Smooth muscle cell of trachea (primary cell): Measurements from ENCODE around the gene CACNB3. TPM values are rescaled to one million over a fixed set of nuclear protein-coding genes. Genes with fewer than 3 reads are reported as not detected.

ENCODE experiments used
- total RNA-seq: library from RNA; depleted of rRNA; stranded (reverse); fragments of >200 nt; gene quantifications from 2 replicates; pipeline ENCODE4 v1.2.1, GENCODE V29; 2014

CACNB3 gene
- total RNA-seq = 41.6 and 62.4 TPM in 2 replicates

DNA sequence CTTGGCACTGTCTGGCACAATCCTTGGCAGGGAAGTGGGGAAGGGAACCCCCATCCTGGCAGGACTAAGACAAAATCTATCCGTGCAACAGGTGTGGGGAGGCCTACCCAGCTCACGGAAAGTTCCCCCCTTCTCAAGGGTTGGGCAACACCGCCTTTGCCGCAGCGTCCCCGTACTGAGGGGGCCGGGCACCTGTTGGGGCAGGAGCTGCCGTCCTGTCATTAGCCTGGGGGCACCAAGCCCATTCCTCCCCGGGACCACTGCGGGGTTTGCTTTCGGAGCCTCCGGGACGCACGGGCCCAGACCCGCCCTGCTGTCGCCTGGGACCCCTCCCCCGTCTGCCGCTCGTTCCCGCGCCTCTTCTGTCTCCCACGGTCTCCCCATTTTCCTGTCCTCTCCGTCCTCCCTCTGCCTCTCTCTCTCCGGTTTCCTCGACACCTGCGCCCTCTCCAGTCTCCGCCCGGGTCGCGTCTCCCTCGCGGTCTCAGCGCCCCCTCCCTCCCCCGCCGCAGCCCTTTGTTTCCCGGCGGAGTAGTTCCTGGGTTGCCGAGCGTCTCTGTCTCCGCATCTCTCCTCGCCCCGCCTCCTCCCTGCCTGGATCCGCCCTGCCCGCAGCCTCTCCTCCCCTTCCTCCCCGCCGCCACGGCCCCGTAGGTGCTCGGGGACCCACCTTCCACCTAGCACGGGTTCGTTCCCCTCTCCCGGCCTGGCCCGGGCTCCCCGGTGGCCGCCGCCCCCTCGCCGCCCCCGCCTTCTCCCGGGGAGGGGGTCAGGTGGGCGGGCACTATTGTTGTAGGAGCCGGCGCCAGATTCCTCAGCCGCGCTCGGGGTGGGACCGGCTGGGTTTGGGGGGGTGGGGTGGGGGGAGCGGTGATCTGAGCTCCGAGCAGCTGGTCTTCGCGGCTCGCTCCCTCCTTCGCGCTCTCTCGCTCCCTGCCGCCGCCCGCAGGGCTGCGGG, at the start of gene CACNB3:
CACNB3 (plus strand) TSS at position 624 of the 958 bp plus-strand sequence. CDS start 434 bp downstream, outside the sequence.

DNA sequence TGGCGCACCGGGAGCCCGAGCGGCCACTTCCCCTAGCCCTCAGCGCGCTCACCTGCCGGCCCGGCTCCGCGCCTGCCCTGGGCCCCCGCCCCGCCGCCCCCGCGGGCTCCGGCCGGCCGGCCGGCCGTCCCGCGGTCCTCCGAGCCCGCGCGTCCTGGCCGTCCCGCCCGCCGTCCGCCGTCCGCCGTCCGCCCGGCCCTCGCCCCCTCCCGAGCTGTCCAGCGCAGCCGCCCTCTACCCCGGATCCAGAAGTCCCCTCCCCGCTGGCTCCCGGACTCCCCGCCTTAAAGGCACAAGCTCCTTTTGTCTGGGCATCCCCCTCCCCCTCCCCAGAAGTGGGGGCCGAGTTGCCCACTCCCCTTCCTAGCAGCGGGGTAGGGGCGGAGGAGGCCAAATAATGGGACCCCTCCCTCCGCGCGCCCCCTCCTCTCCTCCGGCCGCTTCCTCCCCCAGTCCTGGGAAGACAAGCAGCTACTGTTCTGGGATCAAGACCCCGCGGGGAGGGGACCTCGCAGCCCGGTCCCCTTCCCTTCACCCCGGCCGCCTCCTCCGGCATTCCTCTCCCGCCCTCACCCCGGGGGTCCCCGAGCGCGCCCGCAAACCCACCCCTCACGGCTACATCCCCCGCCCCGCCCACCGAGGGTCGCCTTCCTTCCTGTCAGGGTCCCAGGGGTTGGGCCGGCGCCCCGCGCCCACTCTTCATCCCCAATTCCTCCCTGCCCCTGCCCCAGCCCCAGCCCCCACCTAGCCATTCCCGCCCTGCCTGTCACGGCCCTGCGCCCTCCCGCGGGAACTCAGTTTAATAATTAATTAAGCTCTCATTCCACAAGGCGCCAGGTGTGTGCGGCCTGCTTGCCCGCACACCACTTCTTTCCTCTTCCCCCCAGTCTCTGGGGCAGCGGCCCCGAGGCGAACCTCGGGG, 29.2 kb upstream of the CACNB3 start, which contains the start of gene ADCY6:
ADCY6 (minus strand) TSS at position 236 of the 922 bp plus-strand sequence. CDS start 5,655 bp downstream, outside the sequence.

DNA sequence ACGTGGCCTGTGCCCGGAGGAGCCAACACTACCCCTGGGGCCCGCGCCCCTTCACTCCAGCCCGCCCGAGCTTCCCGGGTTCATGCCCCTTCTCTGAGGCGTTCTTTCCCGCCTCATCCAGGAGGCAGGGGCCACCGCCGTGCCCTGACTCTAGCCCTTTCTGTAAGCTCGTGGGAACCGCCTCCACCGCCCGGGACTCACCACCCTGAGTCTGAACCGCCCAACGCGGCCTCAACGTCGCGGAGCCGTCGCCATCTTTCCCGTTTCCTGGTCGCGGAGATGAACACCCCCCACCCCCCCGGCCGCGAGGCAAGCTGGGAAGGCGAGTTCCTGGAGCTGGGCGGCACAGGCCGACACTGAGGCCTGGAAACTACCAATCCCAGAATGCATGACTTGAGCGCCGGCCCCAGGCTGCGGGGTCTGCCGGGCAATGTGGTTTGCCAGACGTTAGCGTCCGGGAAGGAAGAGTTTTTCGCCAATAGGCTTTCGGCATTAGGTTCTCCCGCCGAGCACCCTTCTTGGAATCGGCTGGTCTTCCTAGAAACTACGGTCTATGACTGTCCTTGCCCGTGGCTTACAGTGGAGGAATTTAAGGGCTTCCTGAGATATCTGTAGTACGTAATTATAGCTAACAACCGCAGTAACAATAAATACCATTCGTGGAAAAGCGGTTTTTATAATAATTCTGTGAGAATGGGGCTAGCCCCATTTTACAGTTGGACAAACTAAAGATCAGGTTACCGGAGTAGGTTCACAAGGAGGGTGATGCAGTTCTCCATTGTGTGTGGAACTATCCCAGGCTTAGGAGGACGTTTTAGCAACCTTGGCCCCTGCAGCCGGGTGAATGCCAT, 33.8 kb downstream of the CACNB3 start, which contains the start of gene DDX23:
DDX23 (minus strand) TSS at position 281 of the 851 bp plus-strand sequence. CDS start 6,381 bp downstream, outside the sequence.

DNA sequence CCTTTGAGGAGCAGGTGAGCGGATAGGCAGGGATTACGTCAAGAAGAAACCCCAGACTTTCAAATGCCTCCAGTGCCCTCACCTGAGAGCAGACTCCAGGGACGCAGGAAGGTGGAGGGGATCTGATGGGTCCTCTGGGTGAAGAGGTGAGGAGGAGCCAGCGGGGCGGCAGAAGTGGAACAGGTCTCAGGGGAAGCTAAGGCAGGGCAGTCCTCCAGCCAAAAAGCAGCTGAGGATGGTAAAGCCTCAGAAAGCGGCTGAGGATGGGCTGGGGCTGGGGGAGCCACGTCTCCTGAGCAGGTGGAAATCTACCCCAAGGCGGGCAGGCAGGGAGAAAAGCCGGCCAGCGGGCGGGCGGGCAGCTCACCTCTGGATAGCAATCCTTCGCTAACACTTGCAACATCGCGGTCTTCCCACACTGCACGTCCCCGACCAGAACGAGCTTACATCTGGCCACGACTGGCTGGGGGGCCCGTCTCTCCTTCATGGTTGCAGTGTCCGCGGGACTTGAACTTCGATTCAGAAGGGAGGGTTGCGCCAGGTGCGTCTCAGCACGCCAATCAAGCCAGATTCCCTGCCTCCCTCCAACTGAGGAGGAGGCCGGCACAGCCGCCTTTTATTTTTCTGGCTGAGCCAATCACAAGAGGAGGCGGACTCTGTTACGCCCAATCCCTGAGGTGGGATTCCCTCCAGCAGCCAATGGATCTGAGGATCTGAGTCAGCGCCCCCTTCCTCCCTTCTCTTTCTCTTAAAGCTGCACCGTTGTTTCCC, 47.2 kb downstream of the CACNB3 start, which contains the start of gene RND1:
RND1 (minus strand) TSS at position 590 of the 771 bp plus-strand sequence; CDS start at position 487, 103 bp downstream.

Other genes with a start within 250 kb of the CACNB3 start
- gene LALBA, start 248.4 kb upstream of the CACNB3 start, total RNA-seq = not detected in 2 replicates
- 45.1 and 50.1 TPM in 2 replicates for gene KANSL2, start 136.3 kb upstream of the CACNB3 start, total RNA-seq
- gene CCNT1, start 101.8 kb upstream of the CACNB3 start, total RNA-seq = 20.7 and 26.3 TPM in 2 replicates
- gene ADCY6, start 29.4 kb upstream of the CACNB3 start, total RNA-seq = 44.5 and 72.6 TPM in 2 replicates
- 77.6 and 78.5 TPM in 2 replicates for gene DDX23, start 33.7 kb downstream of the CACNB3 start, total RNA-seq
- gene RND1, start 47.4 kb downstream of the CACNB3 start, total RNA-seq = under 0.01 and 0.33 TPM in 2 replicates
- gene FKBP11, start 107.0 kb downstream of the CACNB3 start, total RNA-seq = 10.5 and 18.7 TPM in 2 replicates
- 37.1 and 45.2 TPM in 2 replicates for gene ARF3, start 139.0 kb downstream of the CACNB3 start, total RNA-seq
- 0.83 TPM in 1 of 2 replicates, not detected in the other for gene WNT10B, start 153.2 kb downstream of the CACNB3 start, total RNA-seq
- not detected in 2 replicates for gene WNT1, start 159.8 kb downstream of the CACNB3 start, total RNA-seq
- gene DDN, start 180.9 kb downstream of the CACNB3 start, total RNA-seq = 0.15 and 0.17 TPM in 2 replicates
- gene PRKAG1, start 200.3 kb downstream of the CACNB3 start, total RNA-seq = 87.3 and 92.3 TPM in 2 replicates
- 35.7 and 51.5 TPM in 2 replicates for gene KMT2D, start 242.3 kb downstream of the CACNB3 start, total RNA-seq